HG03097 (cell line): ENCODE data around the gene ACTL8.

Source experiments
- ATAC-seq: cut with Tn5 transposase; IDR thresholded peaks from one replicate; pipeline ENCODE4 v1.9.1; 2021; ENCODE audit not compliant: unreplicated experiment, low FRiP score

The ACTL8 gene

GRCh38 chr1:17870679-17871078, 115.5 kb downstream of the ACTL8 start:
- ATAC-seq = no peak

GRCh38 chr1:17873007-17873675, 118.0 kb downstream of the ACTL8 start:
- no peak for ATAC-seq

GRCh38 chr1:17874231-17874630, 119.1 kb downstream of the ACTL8 start:
- no peak for ATAC-seq

- ATAC-seq = no peak
These were observed 119.6 kb downstream of the ACTL8 start for GRCh38 chr1:17874710-17875109.

- ATAC-seq = no peak
These were observed 120.2 kb downstream of the ACTL8 start for GRCh38 chr1:17875171-17875881.

GRCh38 chr1:17875882-17876280, 120.7 kb downstream of the ACTL8 start:
- ATAC-seq = no peak
